AML-193 (cell line): ENCODE measurements around the gene CDY1B.
"Not testable (repeated sequence)": the region's sequence is repeated elsewhere in the genome, so short reads cannot be mapped to it uniquely, and the experiment has no call there.

Experiments
- DNase-seq, 2 experiments: peaks; one replicate each; lab custom pipeline; 2025; lab: John Stamatoyannopoulos, UW

Gene CDY1B, protein sequence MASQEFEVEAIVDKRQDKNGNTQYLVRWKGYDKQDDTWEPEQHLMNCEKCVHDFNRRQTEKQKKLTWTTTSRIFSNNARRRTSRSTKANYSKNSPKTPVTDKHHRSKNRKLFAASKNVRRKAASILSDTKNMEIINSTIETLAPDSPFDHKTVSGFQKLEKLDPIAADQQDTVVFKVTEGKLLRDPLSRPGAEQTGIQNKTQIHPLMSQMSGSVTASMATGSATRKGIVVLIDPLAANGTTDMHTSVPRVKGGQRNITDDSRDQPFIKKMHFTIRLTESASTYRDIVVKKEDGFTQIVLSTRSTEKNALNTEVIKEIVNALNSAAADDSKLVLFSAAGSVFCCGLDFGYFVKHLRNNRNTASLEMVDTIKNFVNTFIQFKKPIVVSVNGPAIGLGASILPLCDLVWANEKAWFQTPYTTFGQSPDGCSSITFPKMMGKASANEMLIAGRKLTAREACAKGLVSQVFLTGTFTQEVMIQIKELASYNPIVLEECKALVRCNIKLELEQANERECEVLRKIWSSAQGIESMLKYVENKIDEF

GRCh38 chrY:24047919-24048318, at the start of gene CDY1B:
Gene CDY1B (minus strand): TSS chrY:24048019. CDS start chrY:24047688, 331 bp downstream.
- DNase-seq: not testable (repeated sequence)

- DNase-seq: not testable (repeated sequence)
Observed at GRCh38 chrY:24049525-24049924, 1.7 kb upstream of the CDY1B start.

GRCh38 chrY:24043209-24043608, 4.6 kb downstream of the CDY1B start:
- DNase-seq: not testable (repeated sequence)

DNA sequence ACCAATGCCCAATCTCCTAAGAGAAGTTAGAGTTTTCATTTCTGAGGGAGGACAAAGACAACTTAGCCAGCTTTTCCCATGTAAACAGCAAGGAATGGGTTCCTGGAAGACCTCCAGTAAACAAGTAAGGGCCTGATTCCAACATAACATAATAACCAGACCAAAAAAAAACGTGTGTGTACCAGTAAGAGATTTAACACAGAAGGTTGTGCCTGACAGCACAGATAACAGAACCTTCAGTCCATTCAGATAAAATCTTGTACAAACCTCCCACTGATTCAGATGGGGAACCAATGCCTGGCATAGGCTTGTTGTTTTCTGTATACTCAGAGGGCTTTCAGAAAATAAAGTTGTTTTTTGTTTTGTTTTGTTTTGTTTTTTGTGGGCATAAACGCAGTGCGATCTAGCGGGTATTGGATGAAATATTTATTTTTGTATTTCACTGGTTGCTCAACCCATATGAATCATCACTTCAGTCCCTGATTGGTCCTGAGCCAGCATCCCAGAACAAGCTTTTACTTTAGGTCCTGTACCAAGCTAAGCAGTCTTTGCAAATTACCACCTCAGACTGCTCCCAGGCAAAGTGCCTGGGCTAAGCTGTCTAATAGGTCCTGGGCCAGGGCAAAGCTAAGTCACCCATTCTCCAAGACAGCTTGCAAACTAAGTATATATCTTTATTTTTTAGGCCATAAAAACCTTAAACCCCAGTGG, 8.7 kb downstream of the CDY1B start:
- DNase-seq: not testable (repeated sequence)

GRCh38 chrY:24026212-24027103, 21.4 kb downstream of the CDY1B start:
- not testable (repeated sequence) for DNase-seq
